HG03520 (cell line): Measurements from ENCODE around the gene MT1G.
"Not testable (repeated sequence)": the region's sequence is repeated elsewhere in the genome, so short reads cannot be mapped to it uniquely, and the experiment has no call there.

Experiments used
- ATAC-seq: cut with Tn5 transposase; IDR thresholded peaks from one replicate; pipeline ENCODE4 v1.9.1; 2021; ENCODE audit warnings: mild to moderate bottlenecking, moderate library complexity; ENCODE audit not compliant: unreplicated experiment

The MT1G gene

GRCh38 chr16:56621665-56622445, 46.0 kb downstream of the MT1G start:
- ATAC-seq, result not testable (repeated sequence)

- no peak for ATAC-seq
Measured at GRCh38 chr16:56620339-56620897, 47.4 kb downstream of the MT1G start.

GRCh38 chr16:56618138-56618537, 49.7 kb downstream of the MT1G start:
- no peak for ATAC-seq

- no peak for ATAC-seq
Measured at GRCh38 chr16:56617212-56618085, 50.4 kb downstream of the MT1G start.
